ENCODE results near the gene AZGP1. TPM values are rescaled to one million over a fixed set of nuclear protein-coding genes. Genes with fewer than 3 reads are reported as not detected.
A peak's percentile ranks its signal among the peaks of the same experiment; 100 is the strongest.
"Not testable (repeated sequence)": the region's sequence is repeated elsewhere in the genome, so short reads cannot be mapped to it uniquely, and the experiment has no call there.

AZGP1 gene
- total and polyA plus RNA-seq, 2 of the 13 experiments (the other 11 are each of a cell fraction or from before 2014, with no cell fraction given) = 93.8 to 229 TPM

DNA sequence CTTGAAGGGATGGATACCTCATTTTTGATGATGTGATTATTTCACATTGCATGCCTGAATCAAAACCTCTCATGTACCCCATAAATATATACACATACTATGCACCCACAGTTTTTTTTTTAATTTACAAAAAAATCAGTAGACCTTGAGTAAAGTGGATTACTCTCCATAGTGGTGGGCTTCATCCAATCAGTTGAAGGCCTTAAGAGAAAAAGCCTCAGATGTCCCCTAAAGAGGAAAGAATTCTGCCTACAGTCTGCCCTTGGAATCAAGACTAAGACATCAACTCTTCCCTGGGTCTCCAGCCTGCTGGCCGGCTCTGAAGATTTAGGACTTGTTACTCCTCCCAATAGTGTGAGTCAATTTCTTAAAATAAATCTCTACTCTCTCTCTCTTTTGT lies 1.1 kb downstream of the AZGP1 start:
- peak overlapping the region; percentile 62 to 80 (median 66); a peak in 5 of 6 replicates for H3K4me3 ChIP-seq (replicated peaks in 1 of 3; ENCODE audit: insufficient read depth in 1 of 3, low read depth in 2 of 3, low read length in 3 of 3)
- no TSS peak for BruUV-seq (replicated peaks)
- TF ChIP-seq ZNF570 (CRISPR knock-in tag; IDR thresholded peaks at IDR 0.05; ENCODE audit: borderline replicate concordance) (no peak), ETS1 (CRISPR knock-in tag; IDR thresholded peaks at IDR 0.05) (no peak), GZF1 (CRISPR knock-in tag; IDR thresholded peaks at IDR 0.05) (no peak), GATA4 (IDR thresholded peaks at IDR 0.05; ENCODE audit: borderline replicate concordance, low read depth) (no peak), ZNF333 (CRISPR knock-in tag; IDR thresholded peaks at IDR 0.05; ENCODE audit: borderline replicate concordance) (no peak), ZNF776 (CRISPR knock-in tag; IDR thresholded peaks at IDR 0.05) (no peak)
- TF ChIP-seq, protein P1, sequence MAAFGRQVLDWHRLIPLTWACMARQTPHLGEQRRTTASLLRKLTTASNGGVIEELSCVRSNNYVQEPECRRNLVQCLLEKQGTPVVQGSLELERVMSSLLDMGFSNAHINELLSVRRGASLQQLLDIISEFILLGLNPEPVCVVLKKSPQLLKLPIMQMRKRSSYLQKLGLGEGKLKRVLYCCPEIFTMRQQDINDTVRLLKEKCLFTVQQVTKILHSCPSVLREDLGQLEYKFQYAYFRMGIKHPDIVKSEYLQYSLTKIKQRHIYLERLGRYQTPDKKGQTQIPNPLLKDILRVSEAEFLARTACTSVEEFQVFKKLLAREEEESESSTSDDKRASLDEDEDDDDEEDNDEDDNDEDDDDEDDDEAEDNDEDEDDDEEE (CRISPR knock-in tag; IDR thresholded peaks at IDR 0.05) = no peak

DNA sequence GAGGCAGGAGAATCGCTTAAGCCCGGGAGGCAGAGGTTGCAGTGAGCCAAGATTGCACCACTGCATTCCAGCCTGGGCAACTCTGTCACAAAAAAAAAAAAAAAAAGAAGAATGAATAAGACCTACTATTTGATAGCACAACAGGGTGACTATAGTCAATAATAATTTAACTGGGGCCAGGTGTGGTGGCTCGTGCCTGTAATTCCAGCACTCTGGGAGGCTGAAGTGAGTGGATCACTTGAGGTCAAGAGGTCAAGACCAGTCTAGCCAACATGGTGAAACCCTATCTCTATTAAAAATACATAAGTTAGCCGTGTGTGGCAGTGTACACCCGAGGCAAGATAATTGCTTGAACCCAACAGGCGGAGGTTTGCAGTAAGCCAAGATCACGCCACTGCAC lies 2.0 kb downstream of the AZGP1 start:
- H2AFZ ChIP-seq (ENCODE audit: low read length); H3K27me3 ChIP-seq (ENCODE audit: control insufficient read depth in 1 of 2, insufficient read depth in 2 of 2, low read length in 2 of 2); H3K4me2 ChIP-seq (ENCODE audit: low read depth, low read length); FAIRE-seq; BruUV-seq (replicated peaks); H3K79me2 ChIP-seq (ENCODE audit: insufficient read depth, low read length); in situ Hi-C loops (cut with HindIII; ENCODE audit: extremely low pct_ligation_motif_present, low pct_unique_long_range_greater_than_20kb); H4K20me1 ChIP-seq (ENCODE audit: insufficient read depth, low read length); CTCF ChIA-PET (ENCODE audit: low intra/inter-chr PET ratio, low total read pairs); intact Hi-C loops (cut with micrococcal nuclease; ENCODE audit: unreplicated experiment); H3K9me3 ChIP-seq (ENCODE audit: low read length); H3K9ac ChIP-seq (ENCODE audit: insufficient read depth, low read depth, low read length); H3K4me3 ChIP-seq (replicated peaks in 1 of 3; ENCODE audit: insufficient read depth in 1 of 3, low read depth in 2 of 3, low read length in 3 of 3); H3K27ac ChIP-seq (ENCODE audit: extremely low read length, insufficient read depth, low read length); DNase-seq (ENCODE audit: low spot score); POLR2A ChIA-PET; ATAC-seq: not testable (repeated sequence)
- Histone ChIP-seq H3K4me1 (ENCODE audit: insufficient read depth, low read length) (peaks cover 41% of the 10 kb centered on the region), H3K36me3 (replicated peaks in 1 of 2; ENCODE audit: control insufficient read depth in 1 of 2, insufficient read depth in 2 of 2, low read length in 2 of 2) (peaks cover 8 to 15% of the 10 kb centered on the region in 2 experiments; a peak in 3 of 5 replicates)
- WGBS (ENCODE audit: low lambda C conversion rate) = 94% methylated on average over 7 of the region's 7 CpGs

More for the DNA sequence above, 1.1 kb downstream of the AZGP1 start:
- Histone ChIP-seq H3K79me2 (ENCODE audit: insufficient read depth, low read length) (peaks cover 4% of the 10 kb centered on the region), H3K4me1 (ENCODE audit: insufficient read depth, low read length) (peaks cover 49% of the 10 kb centered on the region), H3K27me3 (ENCODE audit: control insufficient read depth in 1 of 2, insufficient read depth in 2 of 2, low read length in 2 of 2) (no peaks in the 10 kb centered on the region; a peak in 1 of 5 replicates), H2AFZ (ENCODE audit: low read length) (no peak overlapping the region), H3K9me3 (ENCODE audit: low read length) (no peaks in the 10 kb centered on the region), H3K4me2 (ENCODE audit: low read depth, low read length) (peak overlapping the region; percentile 73), H3K36me3 (replicated peaks in 1 of 2; ENCODE audit: control insufficient read depth in 1 of 2, insufficient read depth in 2 of 2, low read length in 2 of 2) (peaks cover 8 to 15% of the 10 kb centered on the region in 2 experiments; a peak in 3 of 5 replicates), H3K27ac (ENCODE audit: extremely low read length, insufficient read depth, low read length) (no peak overlapping the region), H3K9ac (ENCODE audit: insufficient read depth, low read depth, low read length) (no peak overlapping the region), H4K20me1 (ENCODE audit: insufficient read depth, low read length) (no peaks in the 10 kb centered on the region)
- intact Hi-C loops (cut with micrococcal nuclease; ENCODE audit: unreplicated experiment) = loop anchor here (5.0 kb wide), 1 partner anchor 78 kb away; no protein-coding TSS in a partner anchor
- ATAC-seq (no peak), DNase-seq (ENCODE audit: low spot score) (no peak), FAIRE-seq (no peak)
- ChIA-PET POLR2A (interaction anchor here (1.7 kb wide), 2 partner anchors 16 to 416 kb away, joined by 9 to 15 read pairs; partner anchors contain the start of gene ZNF655), CTCF (ENCODE audit: low intra/inter-chr PET ratio, low total read pairs) (no interaction called here)
- 55% methylated on average over 1 of the region's 1 CpG for WGBS (ENCODE audit: low lambda C conversion rate)
- in situ Hi-C loops (cut with HindIII; ENCODE audit: extremely low pct_ligation_motif_present, low pct_unique_long_range_greater_than_20kb) = no loop called here

All from HepG2 (cell line).